K562 (cell line): ENCODE results near the gene CEBPB. TPM values are rescaled to one million over a fixed set of nuclear protein-coding genes. Genes with fewer than 3 reads are reported as not detected.
"Not testable (repeated sequence)": the region's sequence is repeated elsewhere in the genome, so short reads cannot be mapped to it uniquely, and the experiment has no call there.

ENCODE experiments used
- ATAC-seq: fragments of 200-7000 bp; cut with Tn5 transposase; 3 replicates; pipeline ENCODE4 v1.9.1; 2020; ENCODE audit warnings: moderate library complexity
- BruUV-seq: library from RNA; stranded (reverse); fragments of 400-500 nt; replicated peaks from 2 replicates; lab custom pipeline; 2021; lab: Mats Ljungman, UMichigan
- CTCF ChIA-PET: fragments of 300-600 bp; formaldehyde crosslinking; extraction: SDS; loops from one replicate; lab custom pipeline; 2021; ENCODE audit warnings: low intra/inter-chr PET ratio; lab: Yijun Ruan, JAX
- POLR2A ChIA-PET: fragments of 300-600, 350-650 bp; sonication (Branson Sonifier 250); formaldehyde crosslinking; extraction: SDS; loops from one replicate; lab custom pipeline; 2021; ENCODE audit warnings: antibody characterized with exemption, inconsistent platforms; lab: Yijun Ruan, JAX
- DNase-seq, 4 experiments: peaks; one replicate each; pipeline versions ENCODE4 v3.0.0 to v3.0.0-alpha.2; 2011 to 2018; ENCODE audit warnings: low spot score in 3 of 4, mixed read lengths in 3 of 4; ENCODE audit errors: extremely low read depth in 1 of 4
- FAIRE-seq: peaks from 2 replicates; lab custom pipeline; 2011; peaks lifted over from hg19 to GRCh38; lab: Jason Lieb, UNC
- H2AFZ ChIP-seq: 2 replicates; pipeline ENCODE4 v1.6.0; 2011; ENCODE audit warnings: low read depth, low read length, control low read depth, inconsistent platforms
- H3K27ac ChIP-seq: fragments of 200-600 bp; 3 replicates; pipeline ENCODE4 v1.8.0; 2011; ENCODE audit warnings: low read depth, mild to moderate bottlenecking, control low read depth, inconsistent platforms, low read length, moderate library complexity, mixed read lengths; ENCODE audit errors: extremely low read depth
- H3K27me3 ChIP-seq, 2 experiments: fragments of 300-600 bp in 1 of 2; 2 replicates in 1 of 2; 3 replicates in 1 of 2; pipeline versions ENCODE4 v1.6.0 to v1.8.0; 2011; ENCODE audit warnings: inconsistent platforms in 2 of 2, low read length in 2 of 2, mild to moderate bottlenecking in 1 of 2, mixed read lengths in 1 of 2, moderate library complexity in 1 of 2; ENCODE audit not compliant: control insufficient read depth in 2 of 2, insufficient read depth in 2 of 2
- H3K36me3 ChIP-seq: fragments of 300-600 bp; 3 replicates; pipeline ENCODE4 v1.8.0; 2011; ENCODE audit warnings: mild to moderate bottlenecking, low read length, inconsistent platforms; ENCODE audit not compliant: control insufficient read depth, insufficient read depth
- H3K4me1 ChIP-seq, 2 experiments: fragments of 200-600 bp in 1 of 2; replicated peaks in 1 of 2; 2 replicates in 1 of 2; 3 replicates in 1 of 2; pipeline versions ENCODE4 v1.5.1 to v1.8.0; 2011; ENCODE audit warnings: inconsistent platforms in 2 of 2, low read length in 2 of 2, mild to moderate bottlenecking in 1 of 2, mixed read lengths in 1 of 2, moderate library complexity in 1 of 2; ENCODE audit not compliant: control insufficient read depth in 2 of 2, insufficient read depth in 2 of 2
- H3K4me2 ChIP-seq: 2 replicates; pipeline ENCODE4 v1.6.1; 2011; ENCODE audit warnings: low read length, control low read depth, inconsistent platforms, mixed read lengths; ENCODE audit not compliant: insufficient read depth
- H3K4me3 ChIP-seq: fragments of 200-600 bp; sonication (generic), shearing (Covaris generic); 2 replicates; pipeline ENCODE4 v1.5.1; 2016; ENCODE audit warnings: control low read depth, inconsistent platforms
- H3K79me2 ChIP-seq: fragments of 200-600 bp; 3 replicates; pipeline ENCODE4 v1.8.0; 2011; ENCODE audit warnings: low read length, inconsistent platforms; ENCODE audit not compliant: control insufficient read depth, insufficient read depth
- H3K9ac ChIP-seq, 2 experiments: 2 replicates each; pipeline versions ENCODE4 v1.6.0 to v1.6.1; 2011; ENCODE audit warnings: low read depth in 2 of 2, low read length in 2 of 2, control low read depth in 1 of 2, inconsistent platforms in 1 of 2, mild to moderate bottlenecking in 1 of 2, mixed read lengths in 1 of 2; ENCODE audit not compliant: insufficient read depth in 1 of 2
- H3K9me1 ChIP-seq: one replicate; pipeline ENCODE4 v1.6.0; 2011; ENCODE audit warnings: inconsistent platforms, mild to moderate bottlenecking, low read length, moderate library complexity; ENCODE audit not compliant: control insufficient read depth, insufficient read depth
- H3K9me3 ChIP-seq: replicated peaks from 2 replicates; pipeline ENCODE4 v1.5.1; 2011; ENCODE audit warnings: low read depth, low read length, inconsistent platforms; ENCODE audit not compliant: control insufficient read depth, insufficient read depth
- H4K20me1 ChIP-seq: replicated peaks from 2 replicates; pipeline ENCODE4 v1.6.1; 2011; ENCODE audit warnings: low read length, inconsistent platforms, mixed read lengths; ENCODE audit not compliant: control insufficient read depth, insufficient read depth
- ESRRA ChIP-seq: fragments of 450-650 bp; IDR thresholded peaks from 2 replicates; pipeline ENCODE4 v1.6.1; 2014; ENCODE audit warnings: low read depth, mild to moderate bottlenecking, moderate library complexity, borderline replicate concordance
- WGBS: fragments of 100-300 bp; shearing (Covaris generic); methylation state at CpG from one replicate; pipeline ENCODE4 v1.1.6; 2016; ENCODE audit warnings: low coverage, mixed read lengths; ENCODE audit not compliant: insufficient coverage; ENCODE audit errors: missing lambda C conversion rate; 5-methylcytosine and 5-hydroxymethylcytosine counted together
- in situ Hi-C: fragments of 300-500 bp; cut with MboI; formaldehyde crosslinking; loops from 4 replicates; pipeline ENCODE4 v1.15.0; 2018; ENCODE audit warnings: inconsistent platforms, mixed read lengths
- intact Hi-C: fragments of 100-400 bp; cut with micrococcal nuclease; formaldehyde crosslinking; loops from 2 replicates; pipeline ENCODE4 v1.14.2; 2022
- polyA plus RNA-seq, 8 experiments: library from polyadenylated mRNA; depleted of rRNA in 4 of 8; stranded (reverse) in 5 of 8; unstranded in 3 of 8; fragments of >200 nt; fragmentation: Nextera tagmentation in 2 of 8; fragmentation: Illumina TruSeq in 1 of 8; extraction: Ambion mirVana in 2 of 8; extraction: Trizol in 1 of 8; gene quantifications; 2 replicates each; pipeline versions ENCODE4 v1.2.1 to v1.2.3, GENCODE V29; 2011 to 2014; ENCODE audit warnings: inconsistent platforms in 1 of 8, missing spikeins in 1 of 8
- total RNA-seq, 7 experiments: library from RNA; depleted of rRNA in 6 of 7; stranded (reverse); fragments of >200 nt in 6 of 7; fragmentation: Illumina TruSeq in 2 of 7; extraction: Trizol in 2 of 7; gene quantifications; 2 replicates each; pipeline versions ENCODE4 v1.2.1 to v1.2.3, GENCODE V29; 2011 to 2021; ENCODE audit warnings: low replicate concordance in 1 of 7
- TF ChIP-seq, protein P1 (sequence below): fragments of 450-650 bp; IDR thresholded peaks from 2 replicates; pipeline ENCODE4 v1.6.1; 2016; ENCODE audit warnings: antibody characterized with exemption

CEBPB gene
- total and polyA plus RNA-seq, 9 of the 15 experiments (the other 6 are each of a cell fraction or from before 2014, with no cell fraction given): 1.2 to 72.6 (median 7.8) TPM

DNA sequence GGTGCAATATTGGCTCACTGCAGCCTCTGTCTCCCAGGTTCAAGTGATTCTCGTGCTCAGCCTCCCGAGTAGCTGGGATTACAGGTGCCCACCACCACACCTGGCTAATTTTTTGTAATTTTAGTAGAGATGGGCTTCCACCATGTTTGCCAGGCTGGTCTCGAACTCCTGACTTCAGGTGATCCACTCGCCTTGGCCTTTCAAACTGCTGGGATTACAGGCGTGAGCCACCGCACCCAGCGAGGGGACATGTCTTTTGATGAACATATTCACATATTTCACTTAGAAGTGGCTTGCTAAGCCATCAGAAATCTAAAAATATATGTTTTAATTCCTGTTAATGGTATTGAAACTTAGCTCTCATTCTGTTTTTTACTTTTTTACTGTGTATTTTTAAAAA, 11.1 kb downstream of the CEBPB start:
- POLR2A ChIA-PET: interaction anchor here (0.8 to 2.6 kb wide), 3 partner anchors 7 to 226 kb away, joined by 3 to 11 read pairs (median 4); no protein-coding TSS in a partner anchor
- H4K20me1 ChIP-seq, ATAC-seq, H3K36me3 ChIP-seq, CTCF ChIA-PET, H3K4me3 ChIP-seq, H3K27ac ChIP-seq, FAIRE-seq, intact Hi-C loops, H3K9me1 ChIP-seq, H3K79me2 ChIP-seq, DNase-seq, H3K4me2 ChIP-seq, H3K9ac ChIP-seq, in situ Hi-C loops, H3K9me3 ChIP-seq, H3K27me3 ChIP-seq, BruUV-seq, H2AFZ ChIP-seq: not testable (repeated sequence)
- H3K4me1 ChIP-seq: peaks cover 9 to 22% of the 10 kb centered on the region in 2 experiments; a peak in 4 of 5 replicates
- WGBS: 47% methylated on average over 7 of the region's 7 CpGs

DNA sequence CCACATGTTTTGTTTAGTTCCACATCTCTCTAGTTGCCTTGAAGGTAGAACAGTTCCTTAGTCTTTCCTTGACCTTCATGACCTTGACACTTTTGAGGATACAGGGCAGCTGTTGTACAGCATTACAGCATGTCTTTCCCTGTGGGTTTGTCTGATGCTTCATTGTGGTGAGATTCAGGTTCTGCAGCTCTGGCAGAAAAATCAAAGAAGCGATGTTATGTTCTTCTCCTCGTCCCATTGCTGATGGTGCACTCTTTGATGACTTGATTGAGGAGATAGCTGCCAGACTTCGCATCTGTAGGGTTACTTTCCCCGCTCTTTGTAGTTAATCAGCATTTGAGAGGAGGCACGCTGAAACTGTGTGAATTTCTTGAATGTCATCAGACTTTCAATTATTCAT, 12.0 kb downstream of the CEBPB start:
- H3K4me1 ChIP-seq: peaks cover 0 to 13% of the 10 kb centered on the region in 2 experiments; a peak in 2 of 5 replicates
- H3K9ac ChIP-seq: no peak overlapping the region
- 28% methylated on average over 5 of the region's 5 CpGs for WGBS
- H3K4me2 ChIP-seq: no peak overlapping the region
- ChIA-PET CTCF (no interaction called here), POLR2A (interaction anchor here (1.2 to 2.6 kb wide), 3 partner anchors 8 to 225 kb away, joined by 3 to 11 read pairs (median 7); no protein-coding TSS in a partner anchor)
- no peak for FAIRE-seq
- in situ Hi-C loops (no loop called here), intact Hi-C loops (no loop called here)
- no peak for ATAC-seq
- H3K27me3 ChIP-seq: 0 out of 5 replicates have a peak, but pooled peaks cover 4 to 5% of the 10 kb centered on the region in 2 experiments
- H3K9me3 ChIP-seq: no peaks in the 10 kb centered on the region; the same call in 1 of the 2 replicates
- no peak overlapping the region for H3K27ac ChIP-seq
- no peaks in the 10 kb centered on the region for H3K79me2 ChIP-seq
- H3K9me1 ChIP-seq: no peaks in the 10 kb centered on the region
- TF ChIP-seq, protein P1, sequence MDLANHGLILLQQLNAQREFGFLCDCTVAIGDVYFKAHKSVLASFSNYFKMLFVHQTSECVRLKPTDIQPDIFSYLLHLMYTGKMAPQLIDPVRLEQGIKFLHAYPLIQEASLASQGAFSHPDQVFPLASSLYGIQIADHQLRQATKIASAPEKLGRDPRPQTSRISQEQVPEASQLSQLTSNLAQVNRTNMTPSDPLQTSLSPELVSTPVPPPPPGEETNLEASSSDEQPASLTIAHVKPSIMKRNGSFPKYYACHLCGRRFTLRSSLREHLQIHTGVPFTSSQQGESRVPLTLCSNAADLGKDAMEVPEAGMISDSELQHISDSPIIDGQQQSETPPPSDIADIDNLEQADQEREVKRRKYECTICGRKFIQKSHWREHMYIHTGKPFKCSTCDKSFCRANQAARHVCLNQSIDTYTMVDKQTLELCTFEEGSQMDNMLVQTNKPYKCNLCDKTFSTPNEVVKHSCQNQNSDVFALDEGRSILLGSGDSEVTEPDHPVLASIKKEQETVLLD: no peak
- TF ChIP-seq ESRRA: peak; percentile 85
- BruUV-seq: no TSS peak
- H4K20me1 ChIP-seq: no peaks in the 10 kb centered on the region
- no peak overlapping the region for H2AFZ ChIP-seq
- H3K4me3 ChIP-seq: no peak overlapping the region
- H3K36me3 ChIP-seq: no peaks in the 10 kb centered on the region
- DNase-seq: no peak
